BJ (cell line): ENCODE results near the gene POR. TPM values are rescaled to one million over a fixed set of nuclear protein-coding genes. Genes with fewer than 3 reads are reported as not detected.

Source experiments
- CTCF ChIA-PET: fragments of 350-600 bp; formaldehyde crosslinking; extraction: SDS; loops from one replicate; lab custom pipeline; 2021; ENCODE audit warnings: antibody characterized with exemption, inconsistent platforms; lab: Yijun Ruan, JAX
- POLR2A ChIA-PET: fragments of 300-600 bp; sonication (Branson Sonifier 250); formaldehyde crosslinking; extraction: SDS; loops from one replicate; lab custom pipeline; 2021; ENCODE audit warnings: antibody characterized with exemption; lab: Charles Lee
- DNase-seq: peaks from one replicate; pipeline ENCODE4 v3.0.0-alpha.2; 2011; ENCODE audit warnings: low read depth
- H3K27me3 ChIP-seq: 2 replicates; pipeline ENCODE4 v1.6.0; 2011; ENCODE audit warnings: low read length; ENCODE audit not compliant: control insufficient read depth, insufficient read depth
- H3K36me3 ChIP-seq: 2 replicates; pipeline ENCODE4 v1.5.1; 2011; ENCODE audit warnings: low read length; ENCODE audit not compliant: control insufficient read depth, insufficient read depth
- H3K4me3 ChIP-seq: 2 replicates; pipeline ENCODE4 v1.5.1; 2011; ENCODE audit warnings: low read depth, mild to moderate bottlenecking, control low read depth, low read length
- polyA plus RNA-seq: library from polyadenylated mRNA; depleted of rRNA; stranded (reverse); fragments of >200 nt; gene quantifications from 2 replicates; pipeline ENCODE4 v1.2.3, GENCODE V29; 2011
- TF ChIP-seq, protein P1 (sequence below): IDR thresholded peaks from 2 replicates; pipeline ENCODE4 v1.5.1; 2011; ENCODE audit warnings: low read depth, mild to moderate bottlenecking, control low read depth, inconsistent platforms, low read length, moderate library complexity; ENCODE audit not compliant: insufficient read depth

The POR gene
- polyA plus RNA-seq, 1 experiment = 63.4 TPM

- H3K4me3 ChIP-seq = no peak overlapping the region
- POLR2A ChIA-PET = no interaction called here
- TF ChIP-seq, protein P1, sequence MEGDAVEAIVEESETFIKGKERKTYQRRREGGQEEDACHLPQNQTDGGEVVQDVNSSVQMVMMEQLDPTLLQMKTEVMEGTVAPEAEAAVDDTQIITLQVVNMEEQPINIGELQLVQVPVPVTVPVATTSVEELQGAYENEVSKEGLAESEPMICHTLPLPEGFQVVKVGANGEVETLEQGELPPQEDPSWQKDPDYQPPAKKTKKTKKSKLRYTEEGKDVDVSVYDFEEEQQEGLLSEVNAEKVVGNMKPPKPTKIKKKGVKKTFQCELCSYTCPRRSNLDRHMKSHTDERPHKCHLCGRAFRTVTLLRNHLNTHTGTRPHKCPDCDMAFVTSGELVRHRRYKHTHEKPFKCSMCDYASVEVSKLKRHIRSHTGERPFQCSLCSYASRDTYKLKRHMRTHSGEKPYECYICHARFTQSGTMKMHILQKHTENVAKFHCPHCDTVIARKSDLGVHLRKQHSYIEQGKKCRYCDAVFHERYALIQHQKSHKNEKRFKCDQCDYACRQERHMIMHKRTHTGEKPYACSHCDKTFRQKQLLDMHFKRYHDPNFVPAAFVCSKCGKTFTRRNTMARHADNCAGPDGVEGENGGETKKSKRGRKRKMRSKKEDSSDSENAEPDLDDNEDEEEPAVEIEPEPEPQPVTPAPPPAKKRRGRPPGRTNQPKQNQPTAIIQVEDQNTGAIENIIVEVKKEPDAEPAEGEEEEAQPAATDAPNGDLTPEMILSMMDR = no peak
- CTCF ChIA-PET = interaction anchor here (1.2 to 1.5 kb wide), 2 partner anchors 9 to 10 kb away, joined by 3 to 5 read pairs; no protein-coding TSS in a partner anchor
- peaks cover 1% of the 10 kb centered on the region; the same call in 1 of the 2 replicates for H3K27me3 ChIP-seq
- DNase-seq = no peak
- no peaks in the 10 kb centered on the region for H3K36me3 ChIP-seq
These were observed 39.6 kb upstream of the POR start for GRCh38 chr7:75875113-75876080.

GRCh38 chr7:75876126-75876881 lies 38.7 kb upstream of the POR start:
- CTCF ChIA-PET = interaction anchor here (1.2 to 1.5 kb wide), 2 partner anchors 10 kb away, joined by 3 to 5 read pairs; no protein-coding TSS in a partner anchor

DNA sequence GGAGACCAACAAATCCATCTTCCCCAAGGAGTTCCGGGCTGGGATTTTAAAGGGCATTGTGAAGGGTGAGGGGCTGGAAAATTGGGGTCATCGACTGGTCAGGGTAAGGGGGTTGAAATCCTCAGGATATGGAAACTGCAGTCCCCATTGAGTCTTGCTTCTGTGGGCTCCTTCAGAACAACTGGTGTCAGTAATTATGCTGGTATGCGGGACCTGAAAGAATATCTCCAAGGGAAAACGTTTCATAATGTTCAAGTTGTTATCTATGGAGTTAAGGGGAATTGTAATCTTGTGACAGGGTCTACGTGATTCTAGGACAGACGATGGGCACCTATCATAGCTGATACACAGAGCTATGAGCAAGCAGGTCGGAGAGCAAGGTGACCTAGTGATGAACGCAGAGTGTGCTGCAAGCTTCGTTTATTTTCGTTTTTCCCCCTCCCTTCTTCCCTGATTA lies 36.6 kb upstream of the POR start:
- TF ChIP-seq, protein P1 = no peak
- peak overlapping the region; percentile 33 for H3K4me3 ChIP-seq
- no peak for DNase-seq
- CTCF ChIA-PET = interaction anchor here (1.2 to 1.4 kb wide), 3 partner anchors 12 to 38 kb away, joined by 3 to 4 read pairs (median 4); no protein-coding TSS in a partner anchor
- H3K36me3 ChIP-seq = peaks cover 9% of the 10 kb centered on the region
- POLR2A ChIA-PET = no interaction called here
- H3K27me3 ChIP-seq = peaks cover 1% of the 10 kb centered on the region; the same call in 1 of the 2 replicates

More at GRCh38 chr7:75876126-75876881, 38.7 kb upstream of the POR start:
- Histone ChIP-seq H3K4me3 (no peak overlapping the region), H3K36me3 (no peaks in the 10 kb centered on the region), H3K27me3 (peaks cover 1% of the 10 kb centered on the region; the same call in 1 of the 2 replicates)
- no peak for DNase-seq
- TF ChIP-seq, protein P1 = no peak
- POLR2A ChIA-PET = no interaction called here

GRCh38 chr7:75878769-75879611 lies 36.0 kb upstream of the POR start, which contains the start of gene RHBDD2:
Gene RHBDD2, plus strand, starts transcription at chr7:75879034. Its CDS starts 49 bp downstream, at chr7:75879083.
- ChIA-PET CTCF (interaction anchor here (1.2 to 1.4 kb wide), 2 partner anchors 13 to 37 kb away, joined by 3 to 4 read pairs; no protein-coding TSS in a partner anchor), POLR2A (no interaction called here)

More at GRCh38 chr7:75878769-75879611, 36.0 kb upstream of the POR start, which contains the start of gene RHBDD2:
- TF ChIP-seq, protein P1 = peak; percentile 14; the same call in 1 of the 2 replicates
- DNase-seq = peak; percentile 48
- H3K4me3 ChIP-seq = peak within 1 kb of the TSS; percentile 82
- peaks cover 12% of the 10 kb centered on the region for H3K36me3 ChIP-seq
- H3K27me3 ChIP-seq = peaks cover 1% of the 10 kb centered on the region; the same call in 1 of the 2 replicates
